Activated CD4-positive, alpha-beta T cell treated with anti-CD3 and anti-CD28 coated beads for 36 hours (primary cell): ENCODE data around the gene SEZ6L. TPM values are rescaled to one million over a fixed set of nuclear protein-coding genes. Genes with fewer than 3 reads are reported as not detected.
A peak's percentile ranks its signal among the peaks of the same experiment; 100 is the strongest.

Experiments
- ATAC-seq: fragments of 200-7000 bp; cut with Tn5 transposase; one replicate; pipeline ENCODE4 v1.10.0; 2021; ENCODE audit warnings: mild to moderate bottlenecking, moderate library complexity
- CTCF ChIA-PET: fragments of 350-600 bp; sonication (Branson Sonifier 250); formaldehyde crosslinking; loops from one replicate; lab custom pipeline; 2021; ENCODE audit warnings: antibody characterized with exemption; lab: Charles Lee
- POLR2A ChIA-PET: fragments of 350-600 bp; sonication (Branson Sonifier 250); formaldehyde crosslinking; loops from one replicate; lab custom pipeline; 2021; ENCODE audit warnings: antibody characterized with exemption, inconsistent platforms; lab: Charles Lee
- DNase-seq: peaks from one replicate; pipeline ENCODE4 v3.0.0-alpha.2; 2020
- H3K27ac Mint-ChIP-seq: one replicate; pipeline ENCODE4 v1.8.0; 2021; ENCODE audit warnings: mixed read lengths
- H3K27me3 Mint-ChIP-seq: one replicate; pipeline ENCODE4 v1.8.0; 2021; ENCODE audit warnings: mixed read lengths
- H3K36me3 Mint-ChIP-seq: one replicate; pipeline ENCODE4 v1.8.0; 2021; ENCODE audit warnings: low read depth, mixed read lengths
- H3K4me1 Mint-ChIP-seq: one replicate; pipeline ENCODE4 v1.8.0; 2021; ENCODE audit warnings: mixed read lengths
- H3K4me3 Mint-ChIP-seq: one replicate; pipeline ENCODE4 v1.8.0; 2021; ENCODE audit warnings: mild to moderate bottlenecking, moderate library complexity, mixed read lengths
- H3K9me3 Mint-ChIP-seq: one replicate; pipeline ENCODE4 v1.8.0; 2021; ENCODE audit warnings: low read depth, mixed read lengths
- intact Hi-C, 2 experiments: fragments of 100-400 bp; cut with DNase I in 1 of 2; cut with micrococcal nuclease in 1 of 2; formaldehyde crosslinking; loops; one replicate each; pipeline versions ENCODE4 v1.14.2 to v1.15.1; 2022 to 2024; cut with DNase I, micrococcal nuclease
- total RNA-seq, 2 experiments: library from RNA; stranded (reverse); gene quantifications; one replicate each; pipeline ENCODE4 v1.2.3, GENCODE V29; 2021

SEZ6L gene
- total RNA-seq, 2 experiments from 2014 or later: not detected

GRCh38 chr22:26304730-26305129 is 135.5 kb downstream of the SEZ6L start:
- Mint-ChIP-seq H3K9me3 (no peaks in the 10 kb centered on the region), H3K4me1 (no peaks in the 10 kb centered on the region), H3K27me3 (peaks cover 24% of the 10 kb centered on the region), H3K27ac (no peak overlapping the region), H3K36me3 (no peaks in the 10 kb centered on the region), H3K4me3 (no peak overlapping the region)
- no peak for ATAC-seq
- CTCF ChIA-PET: no interaction called here
- POLR2A ChIA-PET: no interaction called here
- no peak for DNase-seq
- intact Hi-C loops: no loop called here

GRCh38 chr22:26308467-26308866 is 139.2 kb downstream of the SEZ6L start:
- POLR2A ChIA-PET: no interaction called here
- no peak for ATAC-seq
- H3K36me3 Mint-ChIP-seq: no peaks in the 10 kb centered on the region
- no peak overlapping the region for H3K4me3 Mint-ChIP-seq
- DNase-seq: no peak
- intact Hi-C loops: no loop called here
- H3K27me3 Mint-ChIP-seq: peaks cover 16% of the 10 kb centered on the region
- H3K4me1 Mint-ChIP-seq: no peaks in the 10 kb centered on the region
- H3K27ac Mint-ChIP-seq: no peak overlapping the region
- H3K9me3 Mint-ChIP-seq: no peaks in the 10 kb centered on the region
- CTCF ChIA-PET: no interaction called here

- POLR2A ChIA-PET: no interaction called here
- Mint-ChIP-seq H3K27ac (no peak overlapping the region), H3K4me1 (no peaks in the 10 kb centered on the region), H3K9me3 (no peaks in the 10 kb centered on the region), H3K36me3 (no peaks in the 10 kb centered on the region), H3K4me3 (no peak overlapping the region), H3K27me3 (peaks cover 10% of the 10 kb centered on the region)
- DNase-seq (no peak), ATAC-seq (no peak)
- CTCF ChIA-PET: no interaction called here
- intact Hi-C loops: no loop called here
These were observed 141.4 kb downstream of the SEZ6L start for GRCh38 chr22:26310616-26311015.

- ChIA-PET CTCF (no interaction called here), POLR2A (no interaction called here)
- Mint-ChIP-seq H3K27me3 (peaks cover 8% of the 10 kb centered on the region), H3K36me3 (no peaks in the 10 kb centered on the region), H3K4me3 (no peak overlapping the region), H3K4me1 (no peaks in the 10 kb centered on the region), H3K27ac (no peak overlapping the region), H3K9me3 (no peaks in the 10 kb centered on the region)
- intact Hi-C loops: no loop called here
- DNase-seq (no peak), ATAC-seq (no peak)
These were observed 144.0 kb downstream of the SEZ6L start for GRCh38 chr22:26313291-26313690.

GRCh38 chr22:26314171-26314570 is 144.9 kb downstream of the SEZ6L start:
- Mint-ChIP-seq H3K36me3 (no peaks in the 10 kb centered on the region), H3K27me3 (peaks cover 8% of the 10 kb centered on the region), H3K4me3 (no peak overlapping the region), H3K27ac (no peak overlapping the region), H3K4me1 (no peaks in the 10 kb centered on the region), H3K9me3 (no peaks in the 10 kb centered on the region)
- intact Hi-C loops: no loop called here
- POLR2A ChIA-PET: no interaction called here
- CTCF ChIA-PET: interaction anchor here (0.5 to 1.5 kb wide), 2 partner anchors 94 to 142 kb away, joined by 4 read pairs; no protein-coding TSS in a partner anchor
- no peak for ATAC-seq
- no peak for DNase-seq

- ATAC-seq: no peak
- Mint-ChIP-seq H3K36me3 (no peaks in the 10 kb centered on the region), H3K4me3 (no peak overlapping the region), H3K27ac (no peak overlapping the region), H3K27me3 (peaks cover 8% of the 10 kb centered on the region), H3K9me3 (no peaks in the 10 kb centered on the region), H3K4me1 (no peaks in the 10 kb centered on the region)
- ChIA-PET POLR2A (no interaction called here), CTCF (interaction anchor here (0.5 to 1.5 kb wide), 2 partner anchors 94 to 143 kb away, joined by 4 read pairs; no protein-coding TSS in a partner anchor)
- intact Hi-C loops: no loop called here
- no peak for DNase-seq
These were observed 145.4 kb downstream of the SEZ6L start for GRCh38 chr22:26314656-26315055.

GRCh38 chr22:26316732-26317285 is 147.5 kb downstream of the SEZ6L start:
- POLR2A ChIA-PET: no interaction called here
- Mint-ChIP-seq H3K27ac (no peak overlapping the region), H3K4me1 (no peaks in the 10 kb centered on the region), H3K4me3 (no peak overlapping the region), H3K9me3 (no peaks in the 10 kb centered on the region), H3K27me3 (peaks cover 7% of the 10 kb centered on the region), H3K36me3 (no peaks in the 10 kb centered on the region)
- DNase-seq (no peak), ATAC-seq (no peak)
- CTCF ChIA-PET: no interaction called here
- intact Hi-C loops: no loop called here

GRCh38 chr22:26318975-26319374 is 149.7 kb downstream of the SEZ6L start:
- ATAC-seq: no peak
- H3K27me3 Mint-ChIP-seq: peaks cover 8% of the 10 kb centered on the region
- ChIA-PET CTCF (interaction anchor here (0.6 to 0.7 kb wide), 2 partner anchors 49 to 1301 kb away, joined by 3 to 5 read pairs; no protein-coding TSS in a partner anchor), POLR2A (no interaction called here)
- peak; percentile 9 for DNase-seq
- no peak overlapping the region for H3K27ac Mint-ChIP-seq
- H3K36me3 Mint-ChIP-seq: no peaks in the 10 kb centered on the region
- intact Hi-C loops: no loop called here
- H3K4me1 Mint-ChIP-seq: no peaks in the 10 kb centered on the region
- no peaks in the 10 kb centered on the region for H3K9me3 Mint-ChIP-seq
- H3K4me3 Mint-ChIP-seq: no peak overlapping the region

- Mint-ChIP-seq H3K36me3 (no peaks in the 10 kb centered on the region), H3K4me3 (no peak overlapping the region), H3K27me3 (peaks cover 10% of the 10 kb centered on the region), H3K9me3 (no peaks in the 10 kb centered on the region), H3K4me1 (no peaks in the 10 kb centered on the region), H3K27ac (no peak overlapping the region)
- ATAC-seq (no peak), DNase-seq (no peak)
- POLR2A ChIA-PET: no interaction called here
- CTCF ChIA-PET: interaction anchor here (0.7 to 1.5 kb wide), 2 partner anchors 10 to 224 kb away, joined by 5 read pairs; no protein-coding TSS in a partner anchor
- intact Hi-C loops: no loop called here
These were observed 151.2 kb downstream of the SEZ6L start for GRCh38 chr22:26320447-26320846.

- no peaks in the 10 kb centered on the region for H3K4me1 Mint-ChIP-seq
These were observed 152.2 kb downstream of the SEZ6L start for GRCh38 chr22:26321469-26321913.

GRCh38 chr22:26322179-26322905 is 153.1 kb downstream of the SEZ6L start:
- no peaks in the 10 kb centered on the region for H3K9me3 Mint-ChIP-seq
- intact Hi-C loops: no loop called here
- POLR2A ChIA-PET: no interaction called here
- no peak overlapping the region for H3K27ac Mint-ChIP-seq
- no peak overlapping the region for H3K4me3 Mint-ChIP-seq
- H3K36me3 Mint-ChIP-seq: no peaks in the 10 kb centered on the region
- no peak for DNase-seq
- peaks cover 5% of the 10 kb centered on the region for H3K27me3 Mint-ChIP-seq
- ATAC-seq: no peak
- CTCF ChIA-PET: interaction anchor here (0.9 to 1.8 kb wide), 4 partner anchors 8 to 118 kb away, joined by 3 to 5 read pairs (median 4); no protein-coding TSS in a partner anchor
- H3K4me1 Mint-ChIP-seq: no peaks in the 10 kb centered on the region

More at GRCh38 chr22:26321469-26321913, 152.2 kb downstream of the SEZ6L start:
- ChIA-PET POLR2A (no interaction called here), CTCF (interaction anchor here (0.5 to 1.8 kb wide), 3 partner anchors 9 to 313 kb away, joined by 3 to 5 read pairs (median 5); no protein-coding TSS in a partner anchor)
- DNase-seq (no peak), ATAC-seq (no peak)
- H3K27ac Mint-ChIP-seq: no peak overlapping the region
- no peaks in the 10 kb centered on the region for H3K9me3 Mint-ChIP-seq
- no peaks in the 10 kb centered on the region for H3K36me3 Mint-ChIP-seq
- H3K27me3 Mint-ChIP-seq: peaks cover 5% of the 10 kb centered on the region
- intact Hi-C loops: no loop called here
- H3K4me3 Mint-ChIP-seq: no peak overlapping the region

- H3K36me3 Mint-ChIP-seq: no peaks in the 10 kb centered on the region
- peaks cover 5% of the 10 kb centered on the region for H3K27me3 Mint-ChIP-seq
- DNase-seq: no peak
- H3K9me3 Mint-ChIP-seq: no peaks in the 10 kb centered on the region
- ChIA-PET CTCF (interaction anchor here (1.1 kb wide), 1 partner anchor 119 kb away, joined by 3 read pairs; no protein-coding TSS in a partner anchor), POLR2A (no interaction called here)
- intact Hi-C loops: no loop called here
- ATAC-seq: no peak
- no peaks in the 10 kb centered on the region for H3K4me1 Mint-ChIP-seq
- H3K4me3 Mint-ChIP-seq: no peak overlapping the region
- H3K27ac Mint-ChIP-seq: no peak overlapping the region
These were observed 153.8 kb downstream of the SEZ6L start for GRCh38 chr22:26323013-26323412.
